ENCODE data around the gene TUBGCP3. TPM values are rescaled to one million over a fixed set of nuclear protein-coding genes. Genes with fewer than 3 reads are reported as not detected.

TUBGCP3 gene, protein sequence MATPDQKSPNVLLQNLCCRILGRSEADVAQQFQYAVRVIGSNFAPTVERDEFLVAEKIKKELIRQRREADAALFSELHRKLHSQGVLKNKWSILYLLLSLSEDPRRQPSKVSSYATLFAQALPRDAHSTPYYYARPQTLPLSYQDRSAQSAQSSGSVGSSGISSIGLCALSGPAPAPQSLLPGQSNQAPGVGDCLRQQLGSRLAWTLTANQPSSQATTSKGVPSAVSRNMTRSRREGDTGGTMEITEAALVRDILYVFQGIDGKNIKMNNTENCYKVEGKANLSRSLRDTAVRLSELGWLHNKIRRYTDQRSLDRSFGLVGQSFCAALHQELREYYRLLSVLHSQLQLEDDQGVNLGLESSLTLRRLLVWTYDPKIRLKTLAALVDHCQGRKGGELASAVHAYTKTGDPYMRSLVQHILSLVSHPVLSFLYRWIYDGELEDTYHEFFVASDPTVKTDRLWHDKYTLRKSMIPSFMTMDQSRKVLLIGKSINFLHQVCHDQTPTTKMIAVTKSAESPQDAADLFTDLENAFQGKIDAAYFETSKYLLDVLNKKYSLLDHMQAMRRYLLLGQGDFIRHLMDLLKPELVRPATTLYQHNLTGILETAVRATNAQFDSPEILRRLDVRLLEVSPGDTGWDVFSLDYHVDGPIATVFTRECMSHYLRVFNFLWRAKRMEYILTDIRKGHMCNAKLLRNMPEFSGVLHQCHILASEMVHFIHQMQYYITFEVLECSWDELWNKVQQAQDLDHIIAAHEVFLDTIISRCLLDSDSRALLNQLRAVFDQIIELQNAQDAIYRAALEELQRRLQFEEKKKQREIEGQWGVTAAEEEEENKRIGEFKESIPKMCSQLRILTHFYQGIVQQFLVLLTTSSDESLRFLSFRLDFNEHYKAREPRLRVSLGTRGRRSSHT
- total RNA-seq = 13.4 and 16.0 TPM in 2 replicates

DNA sequence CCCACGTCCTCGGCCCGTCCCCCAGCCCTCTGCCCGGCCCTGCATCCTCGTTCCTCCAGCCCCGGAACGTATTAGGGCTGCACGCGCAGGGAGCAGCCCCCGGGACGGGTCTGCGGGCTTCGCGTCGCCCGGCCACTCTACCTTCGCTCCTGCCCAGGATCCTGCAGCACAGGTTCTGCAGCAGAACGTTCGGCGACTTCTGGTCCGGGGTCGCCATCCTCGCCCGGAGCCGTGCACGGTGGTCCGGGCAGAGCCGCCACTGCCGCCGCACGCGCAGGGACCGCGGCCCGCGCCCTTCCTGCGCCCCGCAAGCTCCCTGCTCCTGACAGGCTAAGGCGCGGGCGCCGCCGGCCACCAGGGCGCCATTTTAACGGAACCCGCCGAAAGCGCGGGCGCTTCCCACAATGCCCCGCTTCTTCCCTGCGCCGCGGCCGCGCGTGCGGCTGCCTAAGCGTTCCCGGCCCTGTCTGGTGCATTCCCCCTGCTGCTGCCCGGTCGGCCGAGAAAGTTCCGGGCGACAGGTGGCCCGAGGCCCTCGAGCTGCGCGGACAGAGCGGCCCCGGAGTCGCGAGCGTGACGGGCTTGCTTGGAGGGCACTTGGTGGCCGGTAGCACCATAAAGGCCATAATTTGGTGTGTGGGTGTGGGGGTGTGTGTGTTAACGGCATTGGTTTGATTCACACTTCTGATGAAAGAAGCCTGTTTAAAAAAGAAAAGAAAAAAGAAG lies at the start of gene TUBGCP3:
TSS of gene TUBGCP3 (minus strand) at position 390 of the 726 bp plus-strand sequence. CDS start at position 217, 173 bp downstream.

Other genes starting within 250 kb of the TUBGCP3 start
- gene SPACA7, start 211.8 kb downstream of the TUBGCP3 start, total RNA-seq = not detected in 2 replicates
- 13.5 and 18.1 TPM in 2 replicates for gene ATP11A, start 101.9 kb upstream of the TUBGCP3 start, total RNA-seq